HG02970 (cell line): ENCODE results near the gene SHOC2.

Source experiments
- ATAC-seq: cut with Tn5 transposase; IDR thresholded peaks from one replicate; pipeline ENCODE4 v1.9.1; 2021; ENCODE audit warnings: mild to moderate bottlenecking, moderate library complexity, moderate number of reproducible peaks; ENCODE audit not compliant: unreplicated experiment, low FRiP score

Gene SHOC2

DNA sequence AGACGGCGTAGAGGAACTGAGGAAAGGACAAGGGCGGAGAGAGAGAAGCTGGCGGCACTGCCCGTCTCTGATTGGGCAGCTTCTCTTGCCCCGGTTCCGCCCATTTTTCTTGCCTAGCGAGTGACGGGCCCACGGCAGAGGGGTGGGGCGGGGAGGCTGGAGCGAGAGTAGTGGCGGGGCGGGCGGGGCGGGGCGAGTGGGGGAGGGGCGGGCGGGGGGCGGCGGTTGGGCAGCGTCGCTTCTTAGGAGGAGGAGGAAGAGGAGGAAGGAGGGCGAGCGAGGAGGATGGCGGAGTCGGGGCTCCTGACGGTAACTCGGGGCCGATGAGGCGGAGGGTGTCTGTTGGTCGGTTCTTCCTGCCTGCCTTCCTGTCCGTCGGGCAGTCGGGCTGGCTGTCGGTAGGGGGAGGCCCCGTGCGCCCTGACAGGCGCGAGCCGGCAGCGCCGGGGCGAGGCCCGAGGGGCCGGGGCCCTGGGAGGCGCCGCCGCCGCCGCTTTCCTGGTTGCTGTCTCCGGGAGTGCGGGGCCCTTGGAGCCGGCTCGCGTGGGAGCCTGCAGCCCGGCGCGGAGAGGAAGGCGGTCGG, at the start of gene SHOC2:
SHOC2 (plus strand) TSS at position 256 of the 583 bp plus-strand sequence. CDS start 44,755 bp downstream, outside the sequence.
- peak; percentile 17 for ATAC-seq

DNA sequence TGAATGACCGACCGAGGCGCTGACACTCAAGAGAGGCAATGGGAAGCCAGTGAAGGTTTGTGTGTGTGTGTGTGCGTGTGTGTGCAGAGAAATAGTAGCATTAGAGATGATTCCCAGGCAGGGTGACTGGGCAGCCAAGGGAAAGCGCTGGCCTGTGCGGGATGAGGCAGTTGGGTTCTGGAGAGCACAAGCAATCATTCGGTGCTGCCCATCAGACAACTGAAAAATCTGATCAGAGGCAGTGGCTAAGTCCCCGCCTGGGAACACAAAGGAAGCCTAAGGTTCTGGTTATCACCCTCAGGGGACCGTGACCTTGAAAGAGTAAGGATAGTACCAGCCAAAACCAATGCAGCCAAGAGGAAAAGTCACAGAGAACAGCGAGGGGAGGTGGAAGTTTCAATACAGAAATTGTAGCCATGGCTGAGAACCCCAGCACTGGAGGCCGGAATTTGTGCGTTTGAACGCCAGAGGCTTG, 48.5 kb upstream of the SHOC2 start:
- no peak for ATAC-seq

DNA sequence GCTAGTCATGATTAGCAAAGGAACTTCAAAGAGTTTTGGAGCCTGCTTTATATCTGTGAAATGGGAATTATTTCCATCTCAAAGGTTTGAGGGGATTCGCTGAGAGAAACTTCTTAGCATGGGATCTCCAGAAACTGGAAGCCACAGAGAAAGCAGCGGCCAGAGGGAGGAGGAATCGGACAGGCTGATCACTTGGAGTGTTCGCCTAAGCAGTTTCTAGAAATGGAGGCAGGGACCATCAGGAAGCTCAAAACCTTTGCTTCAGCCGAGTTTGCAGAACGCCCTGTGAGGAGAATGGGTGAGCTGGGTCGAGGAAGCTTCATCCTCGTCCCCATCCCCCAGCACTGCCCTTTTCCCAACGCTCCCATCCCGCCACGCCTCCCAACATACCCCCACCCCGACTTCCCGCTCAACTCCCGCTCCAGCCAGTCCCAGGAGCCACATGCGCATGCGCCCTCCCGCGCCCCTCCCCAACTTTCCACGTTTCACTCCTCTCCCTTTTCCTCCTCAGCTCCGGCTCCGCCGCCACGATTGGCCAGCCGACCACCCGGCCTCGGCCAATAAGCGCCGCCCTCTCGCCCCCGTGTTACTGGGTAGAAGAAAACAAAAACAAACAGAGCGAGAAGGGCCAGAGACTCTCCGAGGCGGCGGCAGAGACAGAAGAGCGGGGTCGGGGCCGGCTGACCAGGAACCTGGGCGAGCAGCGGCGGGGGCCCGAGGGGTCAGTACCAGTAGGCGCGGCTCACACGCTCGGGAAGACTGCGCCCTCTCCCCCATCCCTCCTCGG, 47.9 kb upstream of the SHOC2 start, which contains the start of gene PDCD4:
PDCD4 (plus strand) TSS at position 631 of the 787 bp plus-strand sequence. CDS start 4,100 bp downstream, outside the sequence.
- ATAC-seq = peak; percentile 68

DNA sequence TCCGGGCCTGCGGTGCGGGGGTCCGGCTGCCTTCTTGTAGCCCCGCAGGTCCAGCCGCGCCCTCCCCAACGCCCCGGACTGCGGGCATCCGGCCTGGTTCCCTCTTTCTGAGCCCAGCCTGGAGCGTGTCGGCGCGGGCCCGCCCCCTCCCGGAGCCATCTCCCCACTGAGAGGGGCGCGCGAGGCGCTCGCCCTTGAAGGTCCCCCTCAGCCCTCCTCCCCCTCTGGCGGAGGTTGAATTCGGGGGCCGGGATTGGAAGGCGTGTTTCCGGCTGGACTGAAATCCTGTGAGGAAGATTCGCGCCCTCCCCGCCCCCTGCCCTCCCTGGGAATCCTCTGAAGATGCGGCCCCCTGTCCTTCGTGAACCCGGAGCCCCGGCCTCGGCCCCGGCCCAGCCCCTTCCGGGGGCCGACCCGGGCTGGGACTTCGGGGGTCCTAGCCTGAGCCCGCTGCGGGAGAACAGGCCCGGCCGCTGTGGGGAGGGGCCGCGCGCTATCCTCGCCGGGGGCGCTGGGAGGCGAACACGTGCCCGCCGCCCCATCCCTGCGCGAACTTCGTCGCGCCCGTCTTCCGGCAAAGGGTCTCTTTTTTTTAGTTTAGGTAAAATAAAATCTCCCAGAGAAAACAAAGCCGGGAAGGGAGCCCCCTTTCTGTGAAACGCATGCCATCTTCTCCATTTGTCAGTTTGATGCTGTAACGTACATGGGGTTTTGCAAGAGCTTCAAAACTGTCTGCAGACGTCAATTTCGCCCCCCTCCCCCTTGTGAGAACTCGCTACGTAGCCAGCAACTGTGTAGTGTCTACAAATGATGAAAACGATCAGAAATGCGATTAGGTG, 47.0 kb upstream of the SHOC2 start:
- ATAC-seq = peak; percentile 35

DNA sequence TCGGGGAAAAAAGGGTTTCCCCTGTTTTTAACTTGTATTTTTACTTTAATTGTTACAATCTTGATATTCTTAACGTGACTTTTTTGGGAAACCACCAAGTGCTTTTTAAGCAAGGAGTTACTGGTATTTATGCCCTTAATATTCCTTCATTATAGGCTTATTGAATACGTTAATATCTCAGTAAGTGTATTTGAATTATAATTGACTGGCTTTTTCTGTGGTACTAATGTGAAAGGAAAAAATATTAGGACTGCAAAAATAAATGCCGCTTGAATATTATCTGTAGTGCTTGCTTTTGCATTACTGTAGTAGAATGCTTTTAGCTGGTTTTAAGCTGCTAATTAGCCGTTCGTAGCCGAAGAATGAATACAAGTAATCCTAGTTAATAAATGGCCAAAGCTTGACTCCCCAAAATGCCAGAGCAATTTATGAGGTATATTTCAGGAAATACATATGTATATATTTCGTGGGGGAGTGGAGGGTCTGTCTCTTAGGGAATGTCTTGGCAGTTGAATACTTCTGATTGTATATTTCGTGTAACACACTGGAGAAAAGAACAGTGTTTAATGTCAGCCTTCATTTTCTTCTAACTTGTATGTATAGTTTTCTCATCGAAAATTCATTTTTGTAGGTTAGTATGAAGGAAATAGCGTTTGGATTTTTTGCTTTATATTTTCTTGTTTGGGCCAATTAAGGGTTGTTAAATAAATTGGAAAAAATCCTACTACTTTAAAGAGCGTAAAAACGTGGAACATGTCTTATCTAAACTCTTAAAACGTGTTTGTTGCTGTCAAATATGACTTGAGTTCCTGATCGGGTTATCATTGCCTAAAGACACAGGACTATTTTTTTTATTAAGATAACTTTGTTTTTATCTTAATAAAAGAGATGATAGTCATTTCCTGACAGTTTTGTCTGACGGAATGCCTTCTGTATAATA, 46.1 kb upstream of the SHOC2 start:
- ATAC-seq = no peak

DNA sequence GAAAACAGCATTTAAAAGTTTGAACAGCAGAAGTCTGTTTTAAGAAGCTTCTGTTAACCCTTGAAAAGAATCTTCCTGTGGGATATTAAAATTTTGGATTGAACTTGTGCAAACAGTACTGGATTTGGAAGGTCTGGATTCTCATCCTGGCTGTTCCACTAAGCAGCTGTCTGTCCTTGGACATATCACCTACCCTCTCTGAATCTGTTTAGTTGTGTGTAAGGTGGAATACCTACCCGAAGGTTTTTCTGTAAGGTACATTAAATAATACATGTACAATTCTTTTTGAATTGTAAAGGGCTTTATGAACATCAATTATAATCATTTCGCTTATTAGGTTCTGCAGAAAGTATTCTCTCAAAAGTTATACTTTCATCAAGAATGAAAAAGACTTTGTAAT, 45.5 kb upstream of the SHOC2 start:
- no peak for ATAC-seq

DNA sequence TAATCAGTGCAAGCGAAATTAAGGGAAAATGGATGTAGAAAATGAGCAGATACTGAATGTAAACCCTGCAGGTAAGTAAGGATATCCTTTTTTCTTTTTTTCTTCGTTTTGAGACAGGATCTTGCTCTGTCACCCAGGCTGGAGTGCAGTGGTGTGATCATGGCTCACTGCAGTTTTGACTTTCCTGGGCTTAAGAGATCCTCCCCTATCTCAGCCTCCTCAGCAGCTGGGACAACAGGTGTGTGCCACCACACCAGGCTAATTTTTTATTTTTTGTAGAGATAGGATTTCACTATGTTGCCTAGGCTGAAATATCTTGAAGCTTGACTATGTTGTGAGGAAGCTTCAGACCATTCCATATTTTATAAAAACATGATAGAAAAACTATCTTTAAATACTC, 43.4 kb upstream of the SHOC2 start:
- ATAC-seq = no peak

DNA sequence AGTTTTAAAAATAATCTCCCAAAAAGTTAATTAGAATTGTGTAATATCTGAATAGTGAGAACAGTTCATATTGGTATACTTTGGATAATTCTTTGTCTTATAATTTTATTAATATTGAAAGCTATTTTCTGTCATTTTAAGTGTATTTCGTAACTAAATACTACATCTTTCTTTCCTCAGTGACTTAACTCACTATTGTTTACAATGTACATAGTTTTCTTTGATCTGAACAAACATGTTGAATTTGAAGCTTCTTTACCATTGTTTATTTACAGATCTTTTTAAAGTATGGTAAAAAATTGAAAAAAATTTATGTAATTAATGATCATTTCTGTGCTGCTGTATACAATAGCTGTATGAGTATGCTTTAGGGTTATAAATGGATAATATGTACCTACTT, 42.6 kb upstream of the SHOC2 start:
- no peak for ATAC-seq

DNA sequence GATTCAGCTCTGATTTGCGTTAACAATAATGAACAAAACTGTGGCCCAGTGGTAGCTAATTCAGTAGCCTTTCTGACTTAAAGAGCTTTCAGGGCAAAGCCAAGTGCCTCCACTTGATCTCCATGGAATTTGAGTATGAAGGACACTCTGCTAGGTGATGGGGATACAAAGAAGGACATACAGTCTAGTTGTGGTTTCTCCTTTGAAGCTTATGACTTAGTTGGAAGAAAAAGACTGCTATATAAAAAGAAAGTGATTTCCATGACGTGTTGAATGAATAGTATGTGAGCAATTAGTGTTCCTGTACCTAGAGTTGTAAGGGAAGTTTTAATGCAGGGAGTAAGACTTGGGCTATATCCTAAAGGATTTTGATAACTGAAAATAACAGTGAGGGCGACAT, 39.4 kb upstream of the SHOC2 start:
- ATAC-seq = no peak

DNA sequence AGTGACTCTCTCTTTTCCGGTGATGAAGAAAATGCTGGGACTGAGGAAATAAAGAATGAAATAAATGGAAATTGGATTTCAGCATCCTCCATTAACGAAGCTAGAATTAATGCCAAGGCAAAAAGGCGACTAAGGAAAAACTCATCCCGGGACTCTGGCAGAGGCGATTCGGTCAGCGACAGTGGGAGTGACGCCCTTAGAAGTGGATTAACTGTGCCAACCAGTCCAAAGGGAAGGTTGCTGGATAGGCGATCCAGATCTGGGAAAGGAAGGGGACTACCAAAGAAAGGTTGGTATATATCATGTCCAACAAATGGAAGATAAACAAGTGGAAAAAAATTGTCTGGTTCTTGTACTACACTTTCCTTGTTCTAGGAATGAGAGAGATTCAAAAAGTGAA, 38.2 kb upstream of the SHOC2 start:
- no peak for ATAC-seq

DNA sequence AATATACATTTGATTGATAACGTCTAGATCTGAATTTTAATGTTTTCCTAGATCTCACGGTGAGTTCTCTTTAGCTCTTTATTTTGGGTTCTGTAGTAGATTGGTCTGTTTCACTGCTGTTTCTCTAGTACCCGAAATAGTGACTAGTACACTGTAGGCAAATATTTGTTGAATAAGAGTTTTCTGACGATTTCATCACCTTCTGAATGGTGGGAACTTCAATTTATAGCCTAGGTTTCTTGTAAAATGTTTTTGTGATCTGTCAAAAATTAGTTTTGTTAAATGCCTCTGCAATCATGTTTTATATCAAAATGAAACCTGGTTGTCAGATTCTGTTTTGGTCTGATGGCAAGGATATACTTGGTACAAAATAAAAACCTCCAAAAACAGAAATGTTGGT, 37.5 kb upstream of the SHOC2 start:
- ATAC-seq = no peak

DNA sequence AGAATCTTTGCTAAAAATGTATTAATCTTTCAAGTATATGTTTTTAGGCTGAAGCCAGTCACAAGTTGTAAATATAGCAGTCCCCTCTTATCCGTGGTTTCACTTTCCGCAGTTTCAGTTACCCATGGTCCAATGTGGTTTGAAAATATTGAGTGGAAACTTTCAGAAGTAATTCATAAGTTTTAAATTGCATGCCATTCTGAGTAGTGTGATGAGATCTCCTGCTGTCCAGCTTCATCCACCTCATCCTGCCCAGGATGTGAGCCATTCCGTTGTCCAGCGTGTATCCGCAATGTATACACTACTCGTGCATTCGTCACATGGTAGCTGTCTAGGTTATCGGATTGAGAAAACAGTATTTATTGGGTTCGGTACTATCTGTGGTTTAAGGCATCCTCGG, 35.5 kb upstream of the SHOC2 start:
- no peak for ATAC-seq

DNA sequence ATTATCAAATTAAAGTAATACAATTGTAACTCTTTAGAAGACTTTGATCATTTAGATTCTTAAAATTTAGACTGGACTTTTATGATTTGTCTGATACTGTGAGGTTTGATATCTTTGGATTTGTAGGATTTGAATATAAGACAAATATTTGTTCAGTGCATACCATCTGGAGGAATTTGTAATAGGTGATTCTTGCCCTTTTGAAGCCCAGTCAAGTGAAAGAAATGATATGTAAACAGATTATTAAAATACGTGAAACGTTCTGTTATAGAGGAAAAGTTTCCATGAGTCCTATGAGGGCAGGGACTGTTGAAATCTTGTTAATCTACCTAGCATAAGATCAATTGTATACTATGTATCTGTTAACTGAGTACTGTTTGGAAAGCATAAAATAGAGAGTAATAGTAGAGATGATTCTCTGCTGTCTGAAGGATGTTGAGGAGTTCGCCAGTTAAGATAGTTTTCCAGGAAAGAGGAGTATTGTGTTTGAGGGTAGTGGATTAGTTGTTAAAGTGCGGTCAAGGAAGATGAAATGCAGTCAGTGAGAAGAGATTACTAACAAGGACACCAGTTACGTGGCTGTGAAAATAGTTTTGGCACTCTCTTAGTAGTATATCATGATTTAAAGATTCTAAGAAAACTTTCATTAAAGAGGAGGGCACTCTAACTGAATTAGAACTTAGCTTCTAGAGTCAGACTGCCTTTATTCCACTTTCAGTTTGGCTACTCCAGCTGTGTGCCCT, 33.3 kb upstream of the SHOC2 start:
- no peak for ATAC-seq

DNA sequence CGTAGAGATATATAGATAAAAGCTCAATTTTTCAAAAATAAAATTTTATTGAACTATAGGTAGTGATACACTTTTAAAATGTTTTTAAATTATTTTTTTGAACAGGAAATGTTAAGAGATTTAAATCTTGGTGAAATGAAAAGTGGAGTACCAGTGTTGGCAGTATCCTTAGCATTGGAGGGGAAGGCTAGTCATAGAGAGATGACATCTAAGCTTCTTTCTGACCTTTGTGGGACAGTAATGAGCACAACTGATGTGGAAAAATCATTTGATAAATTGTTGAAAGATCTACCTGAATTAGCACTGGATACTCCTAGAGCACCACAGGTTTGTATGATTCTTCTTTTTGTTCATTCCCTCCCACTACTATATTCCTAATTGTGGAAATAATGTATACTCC, 31.8 kb upstream of the SHOC2 start:
- ATAC-seq = no peak

DNA sequence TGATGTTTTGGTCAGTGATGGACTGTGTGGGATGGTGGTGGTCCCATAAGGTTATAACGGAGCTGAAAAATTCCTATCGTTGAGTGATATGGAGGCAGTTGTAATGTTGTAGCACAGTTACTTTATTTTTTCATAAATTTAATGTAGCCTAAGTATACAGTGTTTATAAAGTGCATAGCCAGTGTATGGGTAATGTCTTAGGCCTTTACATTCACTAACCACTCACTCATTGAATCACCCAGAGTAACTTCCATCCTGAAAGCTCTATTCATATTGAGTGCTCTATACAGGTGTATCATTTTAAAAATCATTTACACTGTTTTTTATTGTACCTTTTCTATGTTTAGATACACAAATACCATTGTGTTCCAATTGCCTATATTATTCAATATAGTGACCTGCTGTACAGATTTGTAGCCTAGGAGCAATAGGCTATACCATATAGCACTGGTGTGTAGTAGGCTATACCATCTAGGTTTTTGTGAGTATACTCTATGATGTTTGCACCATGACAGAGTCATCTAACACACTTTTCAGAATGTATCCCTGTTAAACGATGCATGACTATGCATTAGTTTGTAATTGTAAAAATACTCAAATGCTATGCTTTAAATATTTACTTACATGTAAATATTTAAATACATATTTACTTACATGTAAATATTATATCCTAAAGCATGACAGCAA, 26.7 kb upstream of the SHOC2 start:
- ATAC-seq = no peak

DNA sequence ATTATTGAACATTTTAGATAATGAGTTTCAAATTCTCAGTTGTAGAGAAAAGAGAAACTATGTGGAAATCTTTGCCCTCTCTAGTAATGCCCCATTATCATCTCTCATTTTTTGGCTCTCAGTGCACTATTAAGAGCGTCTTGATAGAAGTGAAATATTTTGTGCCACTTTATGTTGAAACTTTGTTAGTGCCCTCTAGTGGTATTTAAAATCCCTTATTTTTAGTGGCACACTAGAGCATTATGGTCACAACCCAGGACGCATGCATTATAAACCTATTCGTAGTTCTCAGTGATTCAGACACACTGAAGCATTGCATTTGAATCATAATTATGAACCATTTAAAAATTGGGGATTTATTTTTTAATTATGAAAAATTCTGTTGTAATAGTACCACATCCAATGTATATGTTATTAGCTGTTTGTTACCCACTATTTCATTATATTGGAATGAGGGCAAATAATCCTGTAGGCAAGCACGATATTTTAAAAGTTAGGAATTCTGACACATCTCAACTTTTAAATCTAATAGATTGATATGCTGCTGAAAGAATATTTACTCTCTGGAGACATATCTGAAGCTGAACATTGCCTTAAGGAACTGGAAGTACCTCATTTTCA, 25.7 kb upstream of the SHOC2 start:
- no peak for ATAC-seq

DNA sequence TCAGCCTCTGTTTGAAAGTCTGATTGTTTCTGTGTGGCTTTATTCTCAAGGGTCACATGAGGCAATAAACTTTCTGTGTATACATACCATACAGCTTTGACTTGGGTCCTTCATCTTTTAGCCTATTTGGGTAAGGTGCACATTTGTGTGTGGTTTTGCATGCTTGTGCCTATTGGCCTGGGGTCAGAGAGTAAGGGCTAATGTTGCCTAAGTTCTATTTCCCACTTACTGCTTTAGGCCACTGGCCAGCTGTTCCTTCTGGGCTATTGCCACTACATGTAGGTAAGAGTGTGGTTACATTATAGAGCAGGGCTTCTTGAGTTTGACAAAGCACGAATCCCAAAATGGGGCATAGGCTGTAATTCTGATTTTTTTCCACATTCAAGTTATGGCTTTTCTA, 22.2 kb upstream of the SHOC2 start:
- no peak for ATAC-seq

DNA sequence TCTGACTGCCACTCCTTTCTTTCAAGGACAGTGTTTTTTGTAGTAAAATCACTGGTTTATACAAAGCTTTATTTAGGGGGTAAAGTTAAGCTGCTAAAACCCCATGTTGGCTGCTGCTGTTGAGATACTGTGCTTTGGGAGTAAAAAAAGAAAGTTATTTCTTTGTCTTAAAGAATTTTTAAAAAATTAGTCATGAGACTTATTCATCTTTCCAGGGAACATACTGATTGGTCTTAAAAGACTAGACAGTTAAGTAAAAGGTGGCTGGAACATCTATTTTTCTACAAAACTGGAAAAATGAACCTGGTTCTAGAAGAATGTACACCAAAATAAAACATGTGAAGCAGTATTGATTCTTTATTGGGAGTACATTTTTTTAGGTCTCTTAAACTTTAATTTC, 21.0 kb upstream of the SHOC2 start:
- no peak for ATAC-seq
